ENCODE measurements around the gene HAUS5.

HAUS5 gene

DNA sequence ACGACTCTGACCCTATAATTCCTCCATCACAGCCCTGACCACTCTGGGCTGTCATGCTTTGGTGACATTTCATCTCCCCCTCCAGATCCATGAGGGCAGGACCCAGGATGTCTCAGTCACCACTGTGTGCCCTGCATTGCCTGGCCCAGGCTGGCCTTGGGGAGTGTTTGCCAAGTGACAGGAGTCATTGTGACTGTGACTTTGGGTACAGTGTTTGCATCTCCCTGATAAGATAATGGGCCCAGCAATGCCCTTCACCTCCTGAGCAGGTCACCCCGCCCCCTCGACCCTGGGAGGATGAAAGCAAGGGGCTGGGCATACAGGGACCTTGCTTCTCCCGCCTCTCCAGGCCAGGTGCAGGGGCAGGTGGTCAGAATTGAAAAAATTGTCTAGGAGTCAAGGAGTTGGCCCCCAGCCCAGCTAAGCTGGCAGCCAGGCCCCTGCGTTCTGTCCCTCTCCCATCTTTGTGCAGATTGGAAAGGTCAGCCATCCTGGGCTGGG, 43.2 kb upstream of the HAUS5 start:
- TF ChIP-seq, protein P1, sequence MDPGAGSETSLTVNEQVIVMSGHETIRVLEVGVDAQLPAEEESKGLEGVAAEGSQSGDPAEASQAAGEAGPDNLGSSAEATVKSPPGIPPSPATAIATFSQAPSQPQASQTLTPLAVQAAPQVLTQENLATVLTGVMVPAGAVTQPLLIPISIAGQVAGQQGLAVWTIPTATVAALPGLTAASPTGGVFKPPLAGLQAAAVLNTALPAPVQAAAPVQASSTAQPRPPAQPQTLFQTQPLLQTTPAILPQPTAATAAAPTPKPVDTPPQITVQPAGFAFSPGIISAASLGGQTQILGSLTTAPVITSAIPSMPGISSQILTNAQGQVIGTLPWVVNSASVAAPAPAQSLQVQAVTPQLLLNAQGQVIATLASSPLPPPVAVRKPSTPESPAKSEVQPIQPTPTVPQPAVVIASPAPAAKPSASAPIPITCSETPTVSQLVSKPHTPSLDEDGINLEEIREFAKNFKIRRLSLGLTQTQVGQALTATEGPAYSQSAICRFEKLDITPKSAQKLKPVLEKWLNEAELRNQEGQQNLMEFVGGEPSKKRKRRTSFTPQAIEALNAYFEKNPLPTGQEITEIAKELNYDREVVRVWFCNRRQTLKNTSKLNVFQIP (CRISPR knock-in tag; IDR thresholded peaks at IDR 0.05; ENCODE audit: borderline replicate concordance, low read depth) = no peak
- TF ChIP-seq TOX (CRISPR knock-in tag; IDR thresholded peaks at IDR 0.05; ENCODE audit: borderline replicate concordance) (no peak), PPARA (CRISPR knock-in tag; IDR thresholded peaks at IDR 0.05; ENCODE audit: borderline replicate concordance) (no peak), ARNTL (CRISPR knock-in tag; IDR thresholded peaks at IDR 0.05; ENCODE audit: borderline replicate concordance, low read depth) (no peak), TCF4 (CRISPR knock-in tag; IDR thresholded peaks at IDR 0.05; ENCODE audit: borderline replicate concordance) (no peak), BACH2 (CRISPR knock-in tag; IDR thresholded peaks at IDR 0.05; ENCODE audit: borderline replicate concordance) (no peak), GLIS3 (CRISPR knock-in tag; IDR thresholded peaks at IDR 0.05) (no peak), ZFP3 (CRISPR knock-in tag; IDR thresholded peaks at IDR 0.05) (no peak), CSDC2 (CRISPR knock-in tag; IDR thresholded peaks at IDR 0.05) (no peak), ISL1 (CRISPR knock-in tag; IDR thresholded peaks at IDR 0.05) (no peak), PATZ1 (CRISPR knock-in tag; IDR thresholded peaks at IDR 0.05; ENCODE audit: borderline replicate concordance) (no peak), ZNF70 (CRISPR knock-in tag; IDR thresholded peaks at IDR 0.05) (no peak)
- ATAC-seq = no peak

- TF ChIP-seq CREB5 (CRISPR knock-in tag; IDR thresholded peaks at IDR 0.05; ENCODE audit: low read depth) = no peak
- TF ChIP-seq BACH2 (CRISPR knock-in tag; IDR thresholded peaks at IDR 0.05; ENCODE audit: borderline replicate concordance) = no peak
- no peak for TF ChIP-seq OSR1 (CRISPR knock-in tag; IDR thresholded peaks at IDR 0.05)
- TF ChIP-seq ARNTL (CRISPR knock-in tag; IDR thresholded peaks at IDR 0.05; ENCODE audit: borderline replicate concordance, low read depth) = no peak
- no peak for TF ChIP-seq SNAI2 (CRISPR knock-in tag; IDR thresholded peaks at IDR 0.05)
- no peak for TF ChIP-seq ZNF565 (CRISPR knock-in tag; conservative IDR thresholded peaks at IDR 0.05; ENCODE audit: low read depth)
- TF ChIP-seq ISL1 (CRISPR knock-in tag; IDR thresholded peaks at IDR 0.05) = no peak
- no peak for TF ChIP-seq TOX (CRISPR knock-in tag; IDR thresholded peaks at IDR 0.05; ENCODE audit: borderline replicate concordance)
- no peak for TF ChIP-seq PPARA (CRISPR knock-in tag; IDR thresholded peaks at IDR 0.05; ENCODE audit: borderline replicate concordance)
- no peak for TF ChIP-seq TCF4 (CRISPR knock-in tag; IDR thresholded peaks at IDR 0.05; ENCODE audit: borderline replicate concordance)
- TF ChIP-seq ZNF70 (CRISPR knock-in tag; IDR thresholded peaks at IDR 0.05) = no peak
- no peak for TF ChIP-seq TSHZ2 (CRISPR knock-in tag; IDR thresholded peaks at IDR 0.05)
- no peak for TF ChIP-seq ZC3H10 (CRISPR knock-in tag; IDR thresholded peaks at IDR 0.05)
- TF ChIP-seq ZFP30 (CRISPR knock-in tag; IDR thresholded peaks at IDR 0.05) = no peak
- no peak for TF ChIP-seq ESRRG (CRISPR knock-in tag; IDR thresholded peaks at IDR 0.05)
- no peak for ATAC-seq
Measured at GRCh38 chr19:35571406-35571965, 41.0 kb upstream of the HAUS5 start.

- no peak for ATAC-seq
- TF ChIP-seq ZNF70 (CRISPR knock-in tag; IDR thresholded peaks at IDR 0.05) = no peak
- no peak for TF ChIP-seq CREB5 (CRISPR knock-in tag; IDR thresholded peaks at IDR 0.05; ENCODE audit: low read depth)
- TF ChIP-seq RARB (CRISPR knock-in tag; IDR thresholded peaks at IDR 0.05) = no peak
- TF ChIP-seq PPARA (CRISPR knock-in tag; IDR thresholded peaks at IDR 0.05; ENCODE audit: borderline replicate concordance) = no peak
- no peak for TF ChIP-seq ZC3H10 (CRISPR knock-in tag; IDR thresholded peaks at IDR 0.05)
- TF ChIP-seq TOX (CRISPR knock-in tag; IDR thresholded peaks at IDR 0.05; ENCODE audit: borderline replicate concordance) = no peak
- no peak for TF ChIP-seq ZFP30 (CRISPR knock-in tag; IDR thresholded peaks at IDR 0.05)
- no peak for TF ChIP-seq SNAI2 (CRISPR knock-in tag; IDR thresholded peaks at IDR 0.05)
- no peak for TF ChIP-seq BACH2 (CRISPR knock-in tag; IDR thresholded peaks at IDR 0.05; ENCODE audit: borderline replicate concordance)
- TF ChIP-seq ARNTL (CRISPR knock-in tag; IDR thresholded peaks at IDR 0.05; ENCODE audit: borderline replicate concordance, low read depth) = no peak
- TF ChIP-seq TSHZ2 (CRISPR knock-in tag; IDR thresholded peaks at IDR 0.05) = no peak
- TF ChIP-seq ZNF8 (CRISPR knock-in tag; IDR thresholded peaks at IDR 0.05) = no peak
- TF ChIP-seq ZNF565 (CRISPR knock-in tag; conservative IDR thresholded peaks at IDR 0.05; ENCODE audit: low read depth) = no peak
- TF ChIP-seq CSDC2 (CRISPR knock-in tag; IDR thresholded peaks at IDR 0.05) = no peak
Measured at GRCh38 chr19:35577918-35578317, 34.6 kb upstream of the HAUS5 start.

All from SK-N-SH treated with all-trans-retinoic acid at 6 μM for 48 hours (cell line).